Measurements from ENCODE around the gene USP25. TPM values are rescaled to one million over a fixed set of nuclear protein-coding genes. Genes with fewer than 3 reads are reported as not detected.

Gene USP25
- total and polyA plus RNA-seq, 4 donors, result 14.6 to 148 (median 32.1) TPM

DNA sequence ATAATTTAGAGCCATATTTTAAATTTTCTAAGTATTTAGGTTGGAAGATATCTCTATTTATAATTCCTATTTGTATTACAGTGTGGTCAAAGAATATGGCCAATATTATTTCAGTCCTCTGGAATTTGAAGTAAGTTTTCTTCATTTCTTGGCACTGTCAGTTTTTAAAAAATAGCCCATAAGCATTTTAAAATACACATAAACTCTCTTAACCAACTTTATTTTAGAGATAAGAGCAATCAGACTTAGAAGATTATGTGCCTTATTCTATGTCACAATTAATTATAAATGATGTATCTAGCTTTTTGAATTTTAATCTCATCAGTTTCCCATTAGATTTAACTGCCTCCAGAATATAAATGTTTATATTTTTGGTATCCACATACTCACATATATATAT is 130.8 kb downstream of the USP25 start:
- no peak overlapping the region for H3K4me3 ChIP-seq
- H3K27ac ChIP-seq (ENCODE audit: low read depth in 1 of 2, low read length in 1 of 2), result no peak overlapping the region
- TF ChIP-seq, protein P1, sequence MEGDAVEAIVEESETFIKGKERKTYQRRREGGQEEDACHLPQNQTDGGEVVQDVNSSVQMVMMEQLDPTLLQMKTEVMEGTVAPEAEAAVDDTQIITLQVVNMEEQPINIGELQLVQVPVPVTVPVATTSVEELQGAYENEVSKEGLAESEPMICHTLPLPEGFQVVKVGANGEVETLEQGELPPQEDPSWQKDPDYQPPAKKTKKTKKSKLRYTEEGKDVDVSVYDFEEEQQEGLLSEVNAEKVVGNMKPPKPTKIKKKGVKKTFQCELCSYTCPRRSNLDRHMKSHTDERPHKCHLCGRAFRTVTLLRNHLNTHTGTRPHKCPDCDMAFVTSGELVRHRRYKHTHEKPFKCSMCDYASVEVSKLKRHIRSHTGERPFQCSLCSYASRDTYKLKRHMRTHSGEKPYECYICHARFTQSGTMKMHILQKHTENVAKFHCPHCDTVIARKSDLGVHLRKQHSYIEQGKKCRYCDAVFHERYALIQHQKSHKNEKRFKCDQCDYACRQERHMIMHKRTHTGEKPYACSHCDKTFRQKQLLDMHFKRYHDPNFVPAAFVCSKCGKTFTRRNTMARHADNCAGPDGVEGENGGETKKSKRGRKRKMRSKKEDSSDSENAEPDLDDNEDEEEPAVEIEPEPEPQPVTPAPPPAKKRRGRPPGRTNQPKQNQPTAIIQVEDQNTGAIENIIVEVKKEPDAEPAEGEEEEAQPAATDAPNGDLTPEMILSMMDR (IDR thresholded peaks at IDR 0.05; ENCODE audit: control extremely low read depth, extremely low read depth), result no peak
- ATAC-seq (ENCODE audit: insufficient read depth, low FRiP score) (no peak), DNase-seq (no peak)
- peaks cover 0 to 3% (median 0%) of the 10 kb centered on the region in 5 donors for H3K4me1 ChIP-seq (ENCODE audit: control insufficient read depth in 5 of 5, insufficient read depth in 5 of 5, low read length in 5 of 5)
- peaks cover 0 to 3% (median under 1%) of the 10 kb centered on the region in 4 donors for H3K36me3 ChIP-seq (ENCODE audit: control insufficient read depth in 4 of 4, insufficient read depth in 4 of 4, low read length in 4 of 4)
- no peaks in the 10 kb centered on the region for H3K9me3 ChIP-seq (ENCODE audit: control insufficient read depth in 4 of 4, insufficient read depth in 3 of 4, low read length in 3 of 4)
- no peaks in the 10 kb centered on the region for H3K27me3 ChIP-seq (ENCODE audit: control insufficient read depth in 3 of 3, insufficient read depth in 3 of 3, low read length in 2 of 3)
- H3K9ac ChIP-seq (ENCODE audit: insufficient read depth in 1 of 2, low read length in 2 of 2), result no peak overlapping the region

DNA sequence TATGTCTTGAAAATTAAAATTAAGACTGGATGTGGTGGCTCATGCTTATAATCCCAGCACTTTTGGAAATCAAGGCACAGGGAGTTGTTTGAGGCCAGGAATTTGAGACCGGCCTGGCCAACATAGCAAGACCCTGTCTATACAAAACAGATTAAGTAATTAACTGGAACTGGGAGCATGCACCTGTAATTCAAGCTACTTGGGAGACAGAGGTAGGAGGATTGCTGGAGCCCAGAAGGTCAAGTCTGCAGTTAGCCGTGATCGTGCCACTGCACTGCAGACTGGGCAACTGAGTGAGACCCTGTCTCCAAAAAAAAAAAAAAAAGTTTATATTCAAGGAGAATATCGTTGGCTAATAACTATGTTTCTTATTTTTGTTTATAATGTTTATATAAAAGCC is 139.2 kb downstream of the USP25 start:
- WGBS, 2 donors, result 87 to 97% methylated on average over 4 of the region's 4 CpGs
- DNase-seq (no peak), ATAC-seq (ENCODE audit: insufficient read depth, low FRiP score) (no peak)
- Histone ChIP-seq H3K36me3 (ENCODE audit: control insufficient read depth in 4 of 4, insufficient read depth in 4 of 4, low read length in 4 of 4) (peaks cover 0 to 9% (median 4%) of the 10 kb centered on the region in 4 donors), H3K27me3 (ENCODE audit: control insufficient read depth in 3 of 3, insufficient read depth in 3 of 3, low read length in 2 of 3) (no peaks in the 10 kb centered on the region), H3K9ac (ENCODE audit: insufficient read depth in 1 of 2, low read length in 2 of 2) (no peak overlapping the region), H3K27ac (ENCODE audit: low read depth in 1 of 2, low read length in 1 of 2) (no peak overlapping the region), H3K4me1 (ENCODE audit: control insufficient read depth in 5 of 5, insufficient read depth in 5 of 5, low read length in 5 of 5) (no peaks in the 10 kb centered on the region), H3K9me3 (ENCODE audit: control insufficient read depth in 4 of 4, insufficient read depth in 3 of 4, low read length in 3 of 4) (no peaks in the 10 kb centered on the region), H3K4me3 (no peak overlapping the region)
- TF ChIP-seq, protein P1 (IDR thresholded peaks at IDR 0.05; ENCODE audit: control extremely low read depth, extremely low read depth), result no peak

DNA sequence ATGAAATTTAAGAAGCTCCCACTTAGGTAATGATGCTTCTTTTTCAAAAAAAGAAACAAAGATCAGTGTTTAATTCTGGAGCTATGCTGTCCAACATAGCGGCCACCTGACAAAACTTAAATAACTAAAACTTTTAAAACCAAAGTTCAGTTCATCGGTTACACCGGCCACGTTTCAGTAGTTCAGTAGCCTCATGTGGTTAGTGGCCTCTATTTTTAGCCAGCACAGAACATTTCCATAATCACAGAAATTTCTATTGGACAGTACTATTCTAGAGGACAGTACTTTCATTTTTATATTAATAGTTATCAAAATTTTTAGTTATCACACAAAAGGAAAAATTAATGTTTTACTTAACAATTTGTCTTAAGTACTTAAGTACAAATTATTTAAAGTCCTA is 141.0 kb downstream of the USP25 start:
- Histone ChIP-seq H3K4me1 (ENCODE audit: control insufficient read depth in 5 of 5, insufficient read depth in 5 of 5, low read length in 5 of 5) (no peaks in the 10 kb centered on the region), H3K27me3 (ENCODE audit: control insufficient read depth in 3 of 3, insufficient read depth in 3 of 3, low read length in 2 of 3) (no peaks in the 10 kb centered on the region), H3K36me3 (ENCODE audit: control insufficient read depth in 4 of 4, insufficient read depth in 4 of 4, low read length in 4 of 4) (peaks cover 2 to 14% (median 8%) of the 10 kb centered on the region in 4 donors), H3K9ac (ENCODE audit: insufficient read depth in 1 of 2, low read length in 2 of 2) (no peak overlapping the region), H3K9me3 (ENCODE audit: control insufficient read depth in 4 of 4, insufficient read depth in 3 of 4, low read length in 3 of 4) (no peaks in the 10 kb centered on the region), H3K27ac (ENCODE audit: low read depth in 1 of 2, low read length in 1 of 2) (no peak overlapping the region), H3K4me3 (no peak overlapping the region)
- no peak for ATAC-seq (ENCODE audit: insufficient read depth, low FRiP score)
- TF ChIP-seq, protein P1 (IDR thresholded peaks at IDR 0.05; ENCODE audit: control extremely low read depth, extremely low read depth), result no peak
- WGBS, 2 donors, result 94% methylated on average over 4 of the region's 4 CpGs
- DNase-seq, result no peak

DNA sequence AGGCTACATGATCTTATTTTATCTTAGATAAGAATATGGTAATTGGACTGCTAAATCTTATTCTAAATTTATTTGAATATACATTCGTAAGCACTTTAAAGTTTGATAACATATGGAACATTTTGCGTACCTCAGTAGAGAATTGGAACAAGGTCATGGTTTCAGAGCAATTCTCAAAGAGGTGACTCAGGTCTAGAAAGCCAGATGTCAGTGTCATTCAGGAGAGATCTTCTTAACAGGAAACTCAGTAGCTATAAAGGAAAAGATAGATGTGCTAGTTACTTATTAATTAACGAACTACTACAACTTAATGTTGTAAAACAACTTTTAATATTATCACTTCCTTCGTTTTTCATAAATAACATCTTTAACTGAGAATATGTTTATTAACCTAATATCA is 142.5 kb downstream of the USP25 start:
- no peak for ATAC-seq (ENCODE audit: insufficient read depth, low FRiP score)
- 96 to 99% methylated on average over 4 of the region's 4 CpGs for WGBS, 2 donors
- peaks cover 6 to 20% (median 13%) of the 10 kb centered on the region in 4 donors for H3K36me3 ChIP-seq (ENCODE audit: control insufficient read depth in 4 of 4, insufficient read depth in 4 of 4, low read length in 4 of 4)

More for the DNA sequence above, 142.5 kb downstream of the USP25 start:
- no peaks in the 10 kb centered on the region for H3K27me3 ChIP-seq (ENCODE audit: control insufficient read depth in 3 of 3, insufficient read depth in 3 of 3, low read length in 2 of 3)
- DNase-seq, result no peak
- H3K9me3 ChIP-seq (ENCODE audit: control insufficient read depth in 4 of 4, insufficient read depth in 3 of 4, low read length in 3 of 4), result no peaks in the 10 kb centered on the region
- H3K9ac ChIP-seq (ENCODE audit: insufficient read depth in 1 of 2, low read length in 2 of 2), result no peak overlapping the region
- no peak overlapping the region for H3K4me3 ChIP-seq
- TF ChIP-seq, protein P1 (IDR thresholded peaks at IDR 0.05; ENCODE audit: control extremely low read depth, extremely low read depth), result no peak
- no peaks in the 10 kb centered on the region for H3K4me1 ChIP-seq (ENCODE audit: control insufficient read depth in 5 of 5, insufficient read depth in 5 of 5, low read length in 5 of 5)
- H3K27ac ChIP-seq (ENCODE audit: low read depth in 1 of 2, low read length in 1 of 2), result no peak overlapping the region

Data from lung (tissue), 12 donors.